ENCODE data around the gene ABLIM3. TPM values are rescaled to one million over a fixed set of nuclear protein-coding genes. Genes with fewer than 3 reads are reported as not detected.

The ABLIM3 gene
- total and polyA plus RNA-seq, 2 experiments from 2014 or later: 0.19 to 2.2 TPM

DNA sequence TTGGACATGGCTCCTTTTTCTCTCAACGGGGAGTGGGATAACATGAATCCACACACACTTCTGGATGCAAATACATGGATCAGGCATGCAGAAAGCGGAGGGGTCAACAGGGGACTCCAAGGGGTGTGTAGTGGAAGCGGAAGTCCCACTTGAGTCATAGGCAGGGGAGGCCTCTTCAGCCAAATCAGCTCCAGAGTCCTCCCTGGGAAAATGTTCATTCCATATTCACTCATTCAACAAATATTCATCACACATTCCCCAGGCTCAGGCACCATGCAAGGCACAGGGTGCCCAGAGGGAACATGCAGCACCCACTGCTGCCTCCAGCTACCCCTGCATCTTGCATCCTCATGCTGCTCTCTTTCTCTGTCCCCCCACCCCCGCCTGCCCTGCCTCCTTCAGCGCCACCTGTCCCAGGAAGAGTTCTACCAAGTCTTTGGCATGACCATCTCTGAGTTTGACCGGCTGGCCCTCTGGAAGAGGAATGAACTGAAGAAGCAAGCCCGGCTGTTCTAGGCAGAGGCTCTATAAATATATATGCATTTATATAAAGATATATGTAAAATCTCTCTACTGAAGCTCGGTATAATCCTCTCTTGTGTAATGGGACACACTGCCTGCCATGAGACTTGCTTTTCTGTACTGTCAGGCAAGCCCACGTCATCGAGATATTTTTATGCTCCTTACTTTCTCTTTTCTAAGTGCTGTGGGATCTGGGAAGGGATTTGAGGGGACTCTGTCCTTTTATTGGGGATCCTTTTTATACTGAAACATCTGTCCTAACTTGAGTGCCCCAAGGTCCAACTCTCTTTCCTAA, 116.8 kb downstream of the ABLIM3 start (continued):
- TF ChIP-seq, protein P1, sequence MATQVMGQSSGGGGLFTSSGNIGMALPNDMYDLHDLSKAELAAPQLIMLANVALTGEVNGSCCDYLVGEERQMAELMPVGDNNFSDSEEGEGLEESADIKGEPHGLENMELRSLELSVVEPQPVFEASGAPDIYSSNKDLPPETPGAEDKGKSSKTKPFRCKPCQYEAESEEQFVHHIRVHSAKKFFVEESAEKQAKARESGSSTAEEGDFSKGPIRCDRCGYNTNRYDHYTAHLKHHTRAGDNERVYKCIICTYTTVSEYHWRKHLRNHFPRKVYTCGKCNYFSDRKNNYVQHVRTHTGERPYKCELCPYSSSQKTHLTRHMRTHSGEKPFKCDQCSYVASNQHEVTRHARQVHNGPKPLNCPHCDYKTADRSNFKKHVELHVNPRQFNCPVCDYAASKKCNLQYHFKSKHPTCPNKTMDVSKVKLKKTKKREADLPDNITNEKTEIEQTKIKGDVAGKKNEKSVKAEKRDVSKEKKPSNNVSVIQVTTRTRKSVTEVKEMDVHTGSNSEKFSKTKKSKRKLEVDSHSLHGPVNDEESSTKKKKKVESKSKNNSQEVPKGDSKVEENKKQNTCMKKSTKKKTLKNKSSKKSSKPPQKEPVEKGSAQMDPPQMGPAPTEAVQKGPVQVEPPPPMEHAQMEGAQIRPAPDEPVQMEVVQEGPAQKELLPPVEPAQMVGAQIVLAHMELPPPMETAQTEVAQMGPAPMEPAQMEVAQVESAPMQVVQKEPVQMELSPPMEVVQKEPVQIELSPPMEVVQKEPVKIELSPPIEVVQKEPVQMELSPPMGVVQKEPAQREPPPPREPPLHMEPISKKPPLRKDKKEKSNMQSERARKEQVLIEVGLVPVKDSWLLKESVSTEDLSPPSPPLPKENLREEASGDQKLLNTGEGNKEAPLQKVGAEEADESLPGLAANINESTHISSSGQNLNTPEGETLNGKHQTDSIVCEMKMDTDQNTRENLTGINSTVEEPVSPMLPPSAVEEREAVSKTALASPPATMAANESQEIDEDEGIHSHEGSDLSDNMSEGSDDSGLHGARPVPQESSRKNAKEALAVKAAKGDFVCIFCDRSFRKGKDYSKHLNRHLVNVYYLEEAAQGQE (IDR thresholded peaks at IDR 0.05; ENCODE audit: unreplicated experiment): no peak

GRCh38 chr5:149260761-149261160, 119.5 kb downstream of the ABLIM3 start:
- no peaks in the 10 kb centered on the region for H3K4me1 ChIP-seq (ENCODE audit: insufficient read depth)
- H3K27ac Mint-ChIP-seq: no peak overlapping the region
- H2AFZ ChIP-seq: no peak overlapping the region
- H4K20me1 ChIP-seq (replicated peaks; ENCODE audit: insufficient read depth): no peaks in the 10 kb centered on the region
- H3K4me3 ChIP-seq: no peak overlapping the region
- ATAC-seq (no peak), DNase-seq (ENCODE audit: low spot score) (no peak)
- peaks cover 5% of the 10 kb centered on the region for H3K27me3 Mint-ChIP-seq (ENCODE audit: insufficient read depth, low read depth, poor library complexity)
- H3F3A ChIP-seq (replicated peaks; ENCODE audit: low read depth): no peaks in the 10 kb centered on the region
- H3K9me2 ChIP-seq (ENCODE audit: insufficient read depth): no peaks in the 10 kb centered on the region
- H3K36me3 ChIP-seq (ENCODE audit: insufficient read depth): no peaks in the 10 kb centered on the region
- H3K36me3 Mint-ChIP-seq (ENCODE audit: low read depth): no peaks in the 10 kb centered on the region
- peaks cover 10% of the 10 kb centered on the region for H3K4me1 Mint-ChIP-seq
- no peak overlapping the region for H3K4me2 ChIP-seq
- H3K27ac ChIP-seq (ENCODE audit: low read depth): no peak overlapping the region
- TF ChIP-seq JUNB (IDR thresholded peaks at IDR 0.05; ENCODE audit: unreplicated experiment) (no peak), ZNF114 (CRISPR knock-in tag; IDR thresholded peaks at IDR 0.05) (no peak), STAT1 (IDR thresholded peaks at IDR 0.05; ENCODE audit: unreplicated experiment) (no peak), NANOG (IDR thresholded peaks at IDR 0.05; ENCODE audit: borderline replicate concordance) (no peak), ZNF331 (CRISPR knock-in tag; IDR thresholded peaks at IDR 0.05; ENCODE audit: low read depth) (no peak), EZH2 (IDR thresholded peaks at IDR 0.05; ENCODE audit: low read depth, unreplicated experiment) (no peak)
- TF ChIP-seq, protein P1 (IDR thresholded peaks at IDR 0.05; ENCODE audit: unreplicated experiment): no peak
- H3K27me3 ChIP-seq (ENCODE audit: insufficient read depth): peaks cover 9% of the 10 kb centered on the region
- no peaks in the 10 kb centered on the region for H3K9me3 Mint-ChIP-seq
- H3K4me3 Mint-ChIP-seq: no peak overlapping the region
- no peaks in the 10 kb centered on the region for H3K79me2 ChIP-seq (replicated peaks; ENCODE audit: insufficient read depth)

Measured in GM23338 (cell line).